Activated naive CD4-positive, alpha-beta T cell treated with anti-CD3 and anti-CD28 coated beads for 36 hours (primary cell): ENCODE data around the gene LIME1. TPM values are rescaled to one million over a fixed set of nuclear protein-coding genes. Genes with fewer than 3 reads are reported as not detected.
A peak's percentile ranks its signal among the peaks of the same experiment; 100 is the strongest.

Source experiments
- CTCF ChIA-PET: fragments of 350-600 bp; sonication (Branson Sonifier 250); formaldehyde crosslinking; loops from one replicate; lab custom pipeline; 2021; ENCODE audit warnings: antibody characterized with exemption; lab: Charles Lee
- DNase-seq: peaks from one replicate; pipeline ENCODE4 v3.0.0-alpha.2; 2020
- H3K27ac Mint-ChIP-seq: one replicate; pipeline ENCODE4 v1.8.0; 2021; ENCODE audit warnings: mild to moderate bottlenecking, mixed read lengths
- H3K27me3 Mint-ChIP-seq: one replicate; pipeline ENCODE4 v1.8.0; 2021; ENCODE audit warnings: low read depth, mixed read lengths
- H3K36me3 Mint-ChIP-seq: one replicate; pipeline ENCODE4 v1.8.0; 2021; ENCODE audit warnings: low read depth, mixed read lengths
- H3K4me1 Mint-ChIP-seq: one replicate; pipeline ENCODE4 v1.8.0; 2021; ENCODE audit warnings: low read depth, mixed read lengths
- H3K4me3 Mint-ChIP-seq: one replicate; pipeline ENCODE4 v1.8.0; 2021; ENCODE audit warnings: mild to moderate bottlenecking, moderate library complexity, mixed read lengths
- H3K9me3 Mint-ChIP-seq: one replicate; pipeline ENCODE4 v1.8.0; 2021; ENCODE audit warnings: mixed read lengths
- intact Hi-C: fragments of 100-400 bp; cut with micrococcal nuclease; formaldehyde crosslinking; loops from one replicate; pipeline ENCODE4 v1.15.1; 2023
- total RNA-seq, 2 experiments: library from RNA; stranded (reverse); gene quantifications; one replicate each; pipeline ENCODE4 v1.2.3, GENCODE V29; 2021

LIME1 gene, protein sequence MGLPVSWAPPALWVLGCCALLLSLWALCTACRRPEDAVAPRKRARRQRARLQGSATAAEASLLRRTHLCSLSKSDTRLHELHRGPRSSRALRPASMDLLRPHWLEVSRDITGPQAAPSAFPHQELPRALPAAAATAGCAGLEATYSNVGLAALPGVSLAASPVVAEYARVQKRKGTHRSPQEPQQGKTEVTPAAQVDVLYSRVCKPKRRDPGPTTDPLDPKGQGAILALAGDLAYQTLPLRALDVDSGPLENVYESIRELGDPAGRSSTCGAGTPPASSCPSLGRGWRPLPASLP
- 1 to 10 TPM; 3.1 to 4.1 TPM for total RNA-seq

GRCh38 chr20:63735859-63736718, at the start of gene LIME1:
LIME1 (plus strand) TSS chr20:63736664; CDS start chr20:63737550, 886 bp downstream.
- CTCF ChIA-PET, result interaction anchor here (1.0 to 2.7 kb wide), 4 partner anchors 11 to 94 kb away, joined by 3 to 15 read pairs (median 4); partner anchors contain the start of genes ARFRP1 and ZGPAT
- H3K4me3 Mint-ChIP-seq, result no peak within 1 kb of the TSS
- intact Hi-C loops, result loop anchor here (1.0 to 5.0 kb wide), 5 partner anchors 8 to 341 kb away; partner anchors contain the start of genes ARFRP1, GMEB2, RGS19 and TPD52L2
- no peak within 1 kb of the TSS for H3K27ac Mint-ChIP-seq
- DNase-seq, result peak; percentile 50
- no peaks in the 10 kb centered on the region for H3K27me3 Mint-ChIP-seq
- H3K36me3 Mint-ChIP-seq, result peaks cover 10% of the 10 kb centered on the region
- peaks cover 24% of the 10 kb centered on the region for H3K4me1 Mint-ChIP-seq
- H3K9me3 Mint-ChIP-seq, result no peaks in the 10 kb centered on the region

DNA sequence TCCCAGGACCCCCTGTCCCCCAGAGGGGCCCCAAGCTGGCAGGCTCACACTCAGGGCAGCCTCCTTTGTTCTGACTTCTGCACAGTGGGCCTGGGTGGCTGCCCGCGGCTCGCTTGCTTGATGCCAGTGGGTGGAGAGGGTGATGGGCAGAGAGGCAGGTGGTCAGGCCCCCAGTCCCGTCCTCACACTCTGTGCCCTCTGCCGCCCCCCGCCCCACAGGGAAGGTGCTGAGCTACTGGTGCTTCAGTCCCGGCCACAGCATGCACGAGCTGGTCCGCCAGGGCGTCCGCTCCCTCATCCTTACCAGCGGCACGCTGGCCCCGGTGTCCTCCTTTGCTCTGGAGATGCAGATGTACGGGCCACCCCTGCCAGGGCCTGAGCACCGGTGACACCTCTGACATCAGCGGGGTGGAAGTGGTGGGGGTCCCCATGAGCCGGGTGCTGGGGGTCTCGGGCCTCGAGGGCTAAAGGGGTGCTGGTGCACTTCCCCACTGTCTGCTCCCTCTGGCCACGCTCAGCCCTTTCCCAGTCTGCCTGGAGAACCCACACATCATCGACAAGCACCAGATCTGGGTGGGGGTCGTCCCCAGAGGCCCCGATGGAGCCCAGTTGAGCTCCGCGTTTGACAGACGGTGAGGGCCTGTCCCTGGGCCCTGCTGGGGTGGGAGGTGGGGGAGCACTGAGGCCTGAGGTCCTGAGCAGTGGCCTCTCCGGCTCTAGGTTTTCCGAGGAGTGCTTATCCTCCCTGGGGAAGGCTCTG, 48.9 kb upstream of the LIME1 start:
- H3K27ac Mint-ChIP-seq, result no peak overlapping the region
- H3K27me3 Mint-ChIP-seq, result no peaks in the 10 kb centered on the region
- no peaks in the 10 kb centered on the region for H3K9me3 Mint-ChIP-seq
- intact Hi-C loops, result no loop called here
- H3K4me3 Mint-ChIP-seq, result no peak overlapping the region
- DNase-seq, result no peak
- CTCF ChIA-PET, result interaction anchor here (0.5 to 0.6 kb wide), 2 partner anchors 98 to 306 kb away, joined by 3 to 4 read pairs; no protein-coding TSS in a partner anchor
- peaks cover 7% of the 10 kb centered on the region for H3K36me3 Mint-ChIP-seq
- H3K4me1 Mint-ChIP-seq, result peaks cover 24% of the 10 kb centered on the region

DNA sequence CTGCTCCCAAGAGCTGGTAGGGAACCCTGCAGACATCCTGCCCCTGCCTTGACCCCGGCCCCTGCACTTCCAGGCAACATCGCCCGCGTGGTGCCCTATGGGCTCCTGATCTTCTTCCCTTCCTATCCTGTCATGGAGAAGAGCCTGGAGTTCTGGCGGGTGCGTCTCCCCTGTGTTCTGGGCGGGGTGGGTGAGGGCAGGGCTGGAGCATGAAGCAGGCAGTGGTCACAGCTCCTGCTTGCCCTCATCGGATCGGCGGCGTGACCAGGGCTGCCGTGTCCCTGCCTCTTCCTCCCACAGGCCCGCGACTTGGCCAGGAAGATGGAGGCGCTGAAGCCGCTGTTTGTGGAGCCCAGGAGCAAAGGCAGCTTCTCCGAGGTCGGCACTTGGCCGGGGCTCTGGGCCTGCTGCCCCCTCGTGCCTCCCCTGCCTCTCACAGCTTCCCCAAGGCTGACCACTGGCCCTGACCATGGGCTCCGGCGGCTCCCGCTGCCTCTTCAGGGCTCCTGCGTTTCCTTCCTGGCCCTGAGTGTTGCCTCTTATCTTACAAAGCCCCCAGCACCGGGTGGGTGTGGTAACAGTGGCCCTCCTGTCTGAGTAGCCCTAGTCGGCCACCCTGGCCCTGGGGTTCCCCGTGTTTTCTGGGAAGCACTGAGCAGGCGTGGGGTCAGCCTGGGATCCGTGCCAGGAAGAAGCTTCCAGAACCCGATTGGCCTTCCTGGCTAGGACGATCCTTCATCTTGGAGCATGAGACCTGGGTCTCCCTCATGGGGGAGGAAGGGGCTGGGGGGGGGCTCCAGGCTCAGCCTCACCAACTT, 48.0 kb upstream of the LIME1 start:
- intact Hi-C loops, result no loop called here
- Mint-ChIP-seq H3K36me3 (peaks cover 7% of the 10 kb centered on the region), H3K27me3 (no peaks in the 10 kb centered on the region), H3K27ac (no peak overlapping the region), H3K9me3 (no peaks in the 10 kb centered on the region), H3K4me3 (no peak overlapping the region), H3K4me1 (peaks cover 24% of the 10 kb centered on the region)
- CTCF ChIA-PET, result no interaction called here
- no peak for DNase-seq

DNA sequence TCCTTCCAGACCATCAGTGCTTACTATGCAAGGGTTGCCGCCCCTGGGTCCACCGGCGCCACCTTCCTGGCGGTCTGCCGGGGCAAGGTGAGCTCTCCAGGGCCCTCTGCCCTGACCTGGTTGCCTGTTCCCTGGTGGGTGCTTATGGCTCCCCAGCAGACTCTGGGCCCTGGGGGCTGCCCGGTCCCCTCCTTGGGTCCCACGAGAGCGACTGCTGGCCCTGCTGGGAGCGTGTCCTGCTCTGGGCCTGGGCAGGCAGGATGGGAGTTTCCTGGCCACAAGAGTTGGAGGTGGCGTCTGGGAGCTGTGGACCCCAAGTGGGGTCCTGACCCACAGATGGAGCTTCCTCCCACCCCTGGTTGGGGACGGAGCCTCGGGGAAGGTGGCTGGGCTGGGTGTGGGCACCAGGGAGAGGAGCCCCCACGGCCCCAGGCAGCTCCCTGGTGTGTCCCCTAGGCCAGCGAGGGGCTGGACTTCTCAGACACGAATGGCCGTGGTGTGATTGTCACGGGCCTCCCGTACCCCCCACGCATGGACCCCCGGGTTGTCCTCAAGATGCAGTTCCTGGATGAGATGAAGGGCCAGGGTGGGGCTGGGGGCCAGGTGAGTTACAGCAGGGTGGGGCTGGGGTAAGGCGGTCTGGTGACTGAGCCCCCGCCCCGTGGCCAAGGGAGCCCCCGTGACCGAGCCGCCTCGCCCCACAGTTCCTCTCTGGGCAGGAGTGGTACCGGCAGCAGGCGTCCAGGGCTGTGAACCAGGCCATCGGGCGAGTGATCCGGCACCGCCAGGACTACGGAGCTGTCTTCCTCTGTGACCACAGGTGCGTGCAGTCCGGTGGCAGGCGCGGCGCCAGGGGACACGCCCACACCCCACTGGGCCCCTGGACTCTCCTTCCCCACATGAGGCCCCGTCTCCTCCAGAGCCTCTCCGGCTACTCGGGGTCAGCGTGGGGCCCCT, 47.1 kb upstream of the LIME1 start:
- no peak overlapping the region for H3K4me3 Mint-ChIP-seq
- H3K36me3 Mint-ChIP-seq, result peaks cover 7% of the 10 kb centered on the region
- no peak overlapping the region for H3K27ac Mint-ChIP-seq
- H3K4me1 Mint-ChIP-seq, result peaks cover 25% of the 10 kb centered on the region
- intact Hi-C loops, result no loop called here
- DNase-seq, result no peak
- no peaks in the 10 kb centered on the region for H3K27me3 Mint-ChIP-seq
- no peaks in the 10 kb centered on the region for H3K9me3 Mint-ChIP-seq
- CTCF ChIA-PET, result no interaction called here

DNA sequence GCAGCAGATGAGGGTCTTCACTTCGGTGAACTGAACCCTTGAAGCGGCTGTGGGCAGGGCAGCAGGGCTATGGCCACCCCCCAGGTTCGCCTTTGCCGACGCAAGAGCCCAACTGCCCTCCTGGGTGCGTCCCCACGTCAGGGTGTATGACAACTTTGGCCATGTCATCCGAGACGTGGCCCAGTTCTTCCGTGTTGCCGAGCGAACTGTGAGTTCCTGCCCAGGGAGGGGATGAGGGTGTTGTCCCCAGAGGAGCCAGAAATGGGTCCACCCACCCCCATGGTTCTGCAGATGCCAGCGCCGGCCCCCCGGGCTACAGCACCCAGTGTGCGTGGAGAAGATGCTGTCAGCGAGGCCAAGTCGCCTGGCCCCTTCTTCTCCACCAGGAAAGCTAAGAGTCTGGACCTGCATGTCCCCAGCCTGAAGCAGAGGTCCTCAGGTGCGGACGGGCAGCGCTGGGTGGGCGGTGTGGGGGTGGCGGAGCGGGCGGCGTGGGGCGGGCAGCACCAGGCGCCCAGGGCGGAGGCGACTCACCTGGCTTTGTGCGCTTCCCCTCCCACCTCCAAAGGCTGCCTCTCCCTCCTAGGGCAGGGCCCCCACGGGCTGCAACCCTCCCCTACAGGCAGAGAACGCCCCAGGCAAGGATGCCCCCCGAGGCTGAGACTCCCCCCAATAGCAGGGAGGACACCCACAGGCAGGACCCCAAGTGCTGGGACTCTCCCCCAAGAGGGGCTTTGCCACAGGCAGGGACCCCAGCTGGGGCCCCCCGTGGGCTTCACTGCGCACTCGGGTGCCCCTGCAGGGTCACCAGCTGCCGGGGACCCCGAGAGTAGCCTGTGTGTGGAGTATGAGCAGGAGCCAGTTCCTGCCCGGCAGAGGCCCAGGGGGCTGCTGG, 46.2 kb upstream of the LIME1 start:
- no peak for DNase-seq
- Mint-ChIP-seq H3K4me3 (no peak overlapping the region), H3K9me3 (no peaks in the 10 kb centered on the region), H3K4me1 (peaks cover 17% of the 10 kb centered on the region), H3K27ac (no peak overlapping the region), H3K36me3 (peaks cover 7% of the 10 kb centered on the region), H3K27me3 (no peaks in the 10 kb centered on the region)
- intact Hi-C loops, result no loop called here
- CTCF ChIA-PET, result no interaction called here

DNA sequence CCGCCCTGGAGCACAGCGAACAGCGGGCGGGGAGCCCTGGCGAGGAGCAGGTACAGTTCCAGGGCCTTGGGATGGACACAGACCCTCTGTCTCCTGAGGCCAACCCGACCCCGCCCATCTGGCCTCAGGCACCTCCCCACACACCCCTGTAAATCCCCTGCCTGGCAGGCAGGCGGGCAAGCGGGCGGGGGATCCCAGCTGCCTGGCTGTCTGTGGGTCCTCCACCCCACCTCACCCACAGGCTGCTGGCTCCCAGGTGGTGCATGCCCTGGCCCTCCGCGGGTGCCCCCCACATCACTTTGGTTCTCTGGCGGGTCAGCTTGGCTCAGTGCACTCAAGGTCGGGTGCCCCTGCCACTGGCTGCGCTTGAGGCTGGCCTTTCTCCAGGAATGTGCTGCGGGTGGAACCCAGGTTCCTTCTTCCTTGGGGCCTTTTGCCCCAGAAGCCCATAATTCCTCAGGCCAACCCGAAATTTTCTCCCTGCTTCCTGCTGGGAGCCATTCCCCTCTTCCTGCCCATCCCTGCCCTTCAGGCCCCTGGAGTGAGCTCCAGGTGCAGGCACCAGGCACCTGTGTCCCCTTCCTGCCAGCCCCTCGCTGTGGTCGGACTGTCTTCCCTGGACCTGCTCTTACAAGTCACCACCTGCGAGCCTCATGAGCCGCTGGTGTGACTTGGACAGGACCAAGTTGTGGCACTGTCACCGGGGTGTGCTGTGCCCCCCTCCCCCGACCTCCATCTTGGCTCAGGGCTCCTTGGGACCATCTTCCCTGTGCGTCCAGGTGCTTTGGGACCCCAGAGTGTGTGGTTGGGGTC, 45.4 kb upstream of the LIME1 start:
- Mint-ChIP-seq H3K36me3 (peaks cover 7% of the 10 kb centered on the region), H3K4me3 (no peak overlapping the region), H3K4me1 (peaks cover 20% of the 10 kb centered on the region), H3K9me3 (no peaks in the 10 kb centered on the region), H3K27me3 (no peaks in the 10 kb centered on the region), H3K27ac (no peak overlapping the region)
- CTCF ChIA-PET, result no interaction called here
- no peak for DNase-seq
- intact Hi-C loops, result no loop called here

- intact Hi-C loops, result no loop called here
- no peaks in the 10 kb centered on the region for H3K27me3 Mint-ChIP-seq
- CTCF ChIA-PET, result no interaction called here
- peaks cover 18% of the 10 kb centered on the region for H3K4me1 Mint-ChIP-seq
- H3K4me3 Mint-ChIP-seq, result no peak overlapping the region
- peaks cover 7% of the 10 kb centered on the region for H3K36me3 Mint-ChIP-seq
- DNase-seq, result no peak
- H3K27ac Mint-ChIP-seq, result no peak overlapping the region
- no peaks in the 10 kb centered on the region for H3K9me3 Mint-ChIP-seq
Measured at GRCh38 chr20:63691711-63692435, 44.6 kb upstream of the LIME1 start.

GRCh38 chr20:63692436-63693082, 43.9 kb upstream of the LIME1 start:
- H3K9me3 Mint-ChIP-seq, result no peaks in the 10 kb centered on the region
- H3K36me3 Mint-ChIP-seq, result peaks cover 7% of the 10 kb centered on the region
- intact Hi-C loops, result no loop called here
- H3K4me3 Mint-ChIP-seq, result no peak overlapping the region
- CTCF ChIA-PET, result no interaction called here
- H3K4me1 Mint-ChIP-seq, result peaks cover 20% of the 10 kb centered on the region
- H3K27ac Mint-ChIP-seq, result no peak overlapping the region
- DNase-seq, result no peak
- no peaks in the 10 kb centered on the region for H3K27me3 Mint-ChIP-seq
